AG04450 (cell line): ENCODE results near the gene ATL2. TPM values are rescaled to one million over a fixed set of nuclear protein-coding genes. Genes with fewer than 3 reads are reported as not detected.

Experiments
- CTCF ChIA-PET: fragments of 300-600, 350-600 bp; formaldehyde crosslinking; extraction: SDS; loops from one replicate; lab custom pipeline; 2022; ENCODE audit warnings: antibody characterized with exemption, inconsistent platforms; lab: Charles Lee
- POLR2A ChIA-PET: fragments of 350-600 bp; formaldehyde crosslinking; extraction: SDS; loops from one replicate; lab custom pipeline; 2021; ENCODE audit warnings: antibody characterized with exemption, inconsistent platforms; lab: Yijun Ruan, JAX
- DNase-seq: peaks from one replicate; pipeline ENCODE4 v3.0.0-alpha.2; 2011; ENCODE audit warnings: low read depth, low spot score
- H3K27ac ChIP-seq: one replicate; pipeline ENCODE4 v1.5.1; 2012; ENCODE audit warnings: low read depth, low read length, control low read depth
- H3K27me3 ChIP-seq: one replicate; pipeline ENCODE4 v1.6.0; 2012; ENCODE audit warnings: low read length; ENCODE audit not compliant: control insufficient read depth, insufficient read depth
- H3K4me3 ChIP-seq: 2 replicates; pipeline ENCODE4 v1.5.1; 2011; ENCODE audit warnings: mild to moderate bottlenecking, low read depth, low read length, control low read depth
- H3K9me3 ChIP-seq: 2 replicates; pipeline ENCODE4 v1.5.1; 2012; ENCODE audit warnings: low read length; ENCODE audit not compliant: control insufficient read depth, insufficient read depth
- CTCF ChIP-seq: IDR thresholded peaks from 2 replicates; pipeline ENCODE4 v1.5.1; 2011; ENCODE audit warnings: low read depth, low read length, control low read depth, inconsistent platforms
- polyA plus RNA-seq: library from polyadenylated mRNA; depleted of rRNA; stranded (reverse); fragments of >200 nt; gene quantifications from 2 replicates; pipeline ENCODE4 v1.2.3, GENCODE V29; 2011

Gene ATL2
- polyA plus RNA-seq, 1 experiment = 16.1 TPM

- no peak overlapping the region for H3K27ac ChIP-seq
- H3K27me3 ChIP-seq = peaks cover 11% of the 10 kb centered on the region
- no peak for TF ChIP-seq CTCF
- no peak for DNase-seq
- no peak overlapping the region for H3K4me3 ChIP-seq
- ChIA-PET POLR2A (no interaction called here), CTCF (no interaction called here)
- no peaks in the 10 kb centered on the region; the same call in 1 of the 2 replicates for H3K9me3 ChIP-seq
Measured at GRCh38 chr2:38256610-38257009, 120.5 kb downstream of the ATL2 start.

GRCh38 chr2:38255211-38255610, 121.9 kb downstream of the ATL2 start:
- no peak overlapping the region for H3K27ac ChIP-seq
- no peak for DNase-seq
- TF ChIP-seq CTCF = no peak
- H3K27me3 ChIP-seq = no peaks in the 10 kb centered on the region
- H3K9me3 ChIP-seq = no peaks in the 10 kb centered on the region; the same call in 1 of the 2 replicates
- no peak overlapping the region for H3K4me3 ChIP-seq
- ChIA-PET CTCF (no interaction called here), POLR2A (no interaction called here)

- no peak for DNase-seq
- Histone ChIP-seq H3K4me3 (no peak overlapping the region), H3K9me3 (no peaks in the 10 kb centered on the region; the same call in 1 of the 2 replicates), H3K27ac (no peak overlapping the region), H3K27me3 (peaks cover 2% of the 10 kb centered on the region)
- no peak for TF ChIP-seq CTCF
- ChIA-PET CTCF (no interaction called here), POLR2A (no interaction called here)
Measured at GRCh38 chr2:38254796-38255195, 122.3 kb downstream of the ATL2 start.

GRCh38 chr2:38251940-38252339, 125.1 kb downstream of the ATL2 start:
- DNase-seq = no peak
- Histone ChIP-seq H3K9me3 (no peaks in the 10 kb centered on the region; the same call in 1 of the 2 replicates), H3K27me3 (peaks cover 12% of the 10 kb centered on the region), H3K27ac (no peak overlapping the region), H3K4me3 (no peak overlapping the region)
- no peak for TF ChIP-seq CTCF
- ChIA-PET POLR2A (no interaction called here), CTCF (no interaction called here)

GRCh38 chr2:38248707-38249106, 128.4 kb downstream of the ATL2 start:
- Histone ChIP-seq H3K27ac (no peak overlapping the region), H3K27me3 (peaks cover 14% of the 10 kb centered on the region), H3K4me3 (no peak overlapping the region), H3K9me3 (no peaks in the 10 kb centered on the region)
- DNase-seq = no peak
- no peak for TF ChIP-seq CTCF
- POLR2A ChIA-PET = no interaction called here
- CTCF ChIA-PET = no interaction called here
